Esophagus squamous epithelium (tissue), 4 donors: Measurements from ENCODE around the gene MBD5.

Source experiments
- POLR2A ChIP-seq, 4 donors: fragments of 450-650 bp; IDR thresholded peaks; one replicate each; pipeline ENCODE4 v1.6.1; 2017; ENCODE audit warnings: antibody characterized with exemption in 4 of 4, mild to moderate bottlenecking in 4 of 4, moderate library complexity in 3 of 4
- TF ChIP-seq, protein P1 (sequence below), 6 experiments: fragments of 450-650 bp in 4 of 6; fragments of 200-600 bp in 2 of 6; sonication (generic) in 2 of 6; IDR thresholded peaks; one replicate each; pipeline ENCODE4 v1.5.1; 2016 to 2019; ENCODE audit warnings: antibody characterized with exemption in 6 of 6, mild to moderate bottlenecking in 4 of 6, moderate library complexity in 4 of 6

DNA sequence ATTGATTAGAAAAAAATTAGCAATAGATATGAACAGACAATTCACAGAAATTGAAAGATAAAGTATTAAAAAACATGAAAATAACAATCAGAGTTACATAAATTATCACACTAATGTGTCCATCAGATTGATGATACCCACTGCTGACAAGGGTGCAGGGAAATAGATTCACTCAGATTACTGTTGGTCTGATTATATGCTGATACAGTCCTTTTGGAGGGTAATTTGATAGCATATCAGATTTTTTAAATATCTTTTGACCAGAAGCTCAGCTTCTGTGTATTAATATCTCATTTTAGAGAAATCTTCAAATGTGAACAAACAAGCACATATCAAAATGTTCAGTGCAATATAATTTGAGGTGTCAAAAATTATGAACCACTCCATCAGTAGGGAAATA is 465.8 kb downstream of the MBD5 start:
- TF ChIP-seq, protein P1, sequence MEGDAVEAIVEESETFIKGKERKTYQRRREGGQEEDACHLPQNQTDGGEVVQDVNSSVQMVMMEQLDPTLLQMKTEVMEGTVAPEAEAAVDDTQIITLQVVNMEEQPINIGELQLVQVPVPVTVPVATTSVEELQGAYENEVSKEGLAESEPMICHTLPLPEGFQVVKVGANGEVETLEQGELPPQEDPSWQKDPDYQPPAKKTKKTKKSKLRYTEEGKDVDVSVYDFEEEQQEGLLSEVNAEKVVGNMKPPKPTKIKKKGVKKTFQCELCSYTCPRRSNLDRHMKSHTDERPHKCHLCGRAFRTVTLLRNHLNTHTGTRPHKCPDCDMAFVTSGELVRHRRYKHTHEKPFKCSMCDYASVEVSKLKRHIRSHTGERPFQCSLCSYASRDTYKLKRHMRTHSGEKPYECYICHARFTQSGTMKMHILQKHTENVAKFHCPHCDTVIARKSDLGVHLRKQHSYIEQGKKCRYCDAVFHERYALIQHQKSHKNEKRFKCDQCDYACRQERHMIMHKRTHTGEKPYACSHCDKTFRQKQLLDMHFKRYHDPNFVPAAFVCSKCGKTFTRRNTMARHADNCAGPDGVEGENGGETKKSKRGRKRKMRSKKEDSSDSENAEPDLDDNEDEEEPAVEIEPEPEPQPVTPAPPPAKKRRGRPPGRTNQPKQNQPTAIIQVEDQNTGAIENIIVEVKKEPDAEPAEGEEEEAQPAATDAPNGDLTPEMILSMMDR (IDR thresholded peaks at IDR 0.05): no peak
- TF ChIP-seq POLR2A (IDR thresholded peaks at IDR 0.05): no peak
